ENCODE results near the gene HTRA3.

HTRA3 gene

GRCh38 chr4:8297691-8298485, 28.3 kb downstream of the HTRA3 start:
- DNase-seq, result no peak

GRCh38 chr4:8300832-8301231, 31.3 kb downstream of the HTRA3 start:
- DNase-seq, result no peak

- DNase-seq, result no peak
Observed at GRCh38 chr4:8301851-8302730, 32.5 kb downstream of the HTRA3 start.

GRCh38 chr4:8303081-8303480, 33.5 kb downstream of the HTRA3 start:
- DNase-seq, result no peak

GRCh38 chr4:8303485-8304281, 34.1 kb downstream of the HTRA3 start:
- peak; percentile 34 for DNase-seq

GRCh38 chr4:8304827-8305695, 35.5 kb downstream of the HTRA3 start:
- no peak for DNase-seq

GRCh38 chr4:8305851-8306471, 36.4 kb downstream of the HTRA3 start:
- no peak for DNase-seq

- no peak for DNase-seq
Observed at GRCh38 chr4:8306511-8307021, 37.0 kb downstream of the HTRA3 start.

GRCh38 chr4:8307121-8307520, 37.6 kb downstream of the HTRA3 start:
- DNase-seq, result no peak

- DNase-seq, result no peak
Observed at GRCh38 chr4:8307714-8308113, 38.2 kb downstream of the HTRA3 start.

GRCh38 chr4:8308144-8308543, 38.6 kb downstream of the HTRA3 start:
- no peak for DNase-seq

GRCh38 chr4:8308856-8309771, 39.6 kb downstream of the HTRA3 start:
- no peak for DNase-seq

- DNase-seq, result no peak
Observed at GRCh38 chr4:8310306-8310705, 40.8 kb downstream of the HTRA3 start.

GRCh38 chr4:8311101-8312068, 41.8 kb downstream of the HTRA3 start:
- DNase-seq, result no peak

- DNase-seq, result no peak
Observed at GRCh38 chr4:8312069-8312445, 42.5 kb downstream of the HTRA3 start.

GRCh38 chr4:8312976-8313375, 43.4 kb downstream of the HTRA3 start:
- DNase-seq, result no peak

GRCh38 chr4:8314691-8315255, 45.2 kb downstream of the HTRA3 start:
- no peak for DNase-seq

- peak; percentile 57 for DNase-seq
Observed at GRCh38 chr4:8315435-8316250, 46.1 kb downstream of the HTRA3 start.
